Nephron progenitor cell (in vitro differentiated cells): ENCODE data around the gene ADAP1.

Experiments
- DNase-seq: peaks from one replicate; pipeline ENCODE4 v3.0.0; 2021
- H3K27ac Mint-ChIP-seq: 2 replicates; pipeline ENCODE4 v1.8.0; 2021; ENCODE audit warnings: mild to moderate bottlenecking, moderate library complexity, mixed read lengths
- H3K27me3 Mint-ChIP-seq: 2 replicates; pipeline ENCODE4 v1.8.0; 2021; ENCODE audit warnings: mild to moderate bottlenecking, low read depth, mixed read lengths; ENCODE audit not compliant: poor library complexity
- H3K36me3 Mint-ChIP-seq: 2 replicates; pipeline ENCODE4 v1.8.0; 2021; ENCODE audit warnings: low read depth, mixed read lengths
- H3K4me1 Mint-ChIP-seq: 2 replicates; pipeline ENCODE4 v1.8.0; 2021; ENCODE audit warnings: mixed read lengths
- H3K4me3 Mint-ChIP-seq: 2 replicates; pipeline ENCODE4 v1.8.0; 2021; ENCODE audit warnings: mild to moderate bottlenecking, moderate library complexity, mixed read lengths
- H3K9me3 Mint-ChIP-seq: 2 replicates; pipeline ENCODE4 v1.8.0; 2021; ENCODE audit warnings: mild to moderate bottlenecking, moderate library complexity, mixed read lengths
- CTCF ChIP-seq: fragments of 200-600 bp; sonication (generic); IDR thresholded peaks from 2 replicates; pipeline ENCODE4 v1.5.0; 2021; ENCODE audit warnings: antibody characterized with exemption

ADAP1 gene

GRCh38 chr7:972110-972509 lies 17.6 kb upstream of the ADAP1 start:
- peaks cover 35% of the 10 kb centered on the region for H3K4me1 Mint-ChIP-seq
- TF ChIP-seq CTCF = no peak
- H3K4me3 Mint-ChIP-seq = no peak overlapping the region
- DNase-seq = no peak
- H3K9me3 Mint-ChIP-seq = no peaks in the 10 kb centered on the region
- H3K27me3 Mint-ChIP-seq = no peaks in the 10 kb centered on the region
- H3K36me3 Mint-ChIP-seq = peaks cover 34% of the 10 kb centered on the region
- no peak overlapping the region for H3K27ac Mint-ChIP-seq

- TF ChIP-seq CTCF = no peak
- no peak overlapping the region for H3K4me3 Mint-ChIP-seq
- H3K9me3 Mint-ChIP-seq = no peaks in the 10 kb centered on the region
- H3K27ac Mint-ChIP-seq = peak overlapping the region; percentile 73
- DNase-seq = no peak
- peaks cover 44% of the 10 kb centered on the region for H3K36me3 Mint-ChIP-seq
- H3K27me3 Mint-ChIP-seq = no peaks in the 10 kb centered on the region
- H3K4me1 Mint-ChIP-seq = peaks cover 40% of the 10 kb centered on the region
These were observed 16.3 kb upstream of the ADAP1 start for GRCh38 chr7:970744-971143.

GRCh38 chr7:969403-969802 lies 14.9 kb upstream of the ADAP1 start:
- no peak for DNase-seq
- Mint-ChIP-seq H3K4me1 (peaks cover 42% of the 10 kb centered on the region), H3K27me3 (no peaks in the 10 kb centered on the region), H3K27ac (no peak overlapping the region), H3K36me3 (peaks cover 44% of the 10 kb centered on the region), H3K9me3 (no peaks in the 10 kb centered on the region), H3K4me3 (no peak overlapping the region)
- TF ChIP-seq CTCF = no peak

DNA sequence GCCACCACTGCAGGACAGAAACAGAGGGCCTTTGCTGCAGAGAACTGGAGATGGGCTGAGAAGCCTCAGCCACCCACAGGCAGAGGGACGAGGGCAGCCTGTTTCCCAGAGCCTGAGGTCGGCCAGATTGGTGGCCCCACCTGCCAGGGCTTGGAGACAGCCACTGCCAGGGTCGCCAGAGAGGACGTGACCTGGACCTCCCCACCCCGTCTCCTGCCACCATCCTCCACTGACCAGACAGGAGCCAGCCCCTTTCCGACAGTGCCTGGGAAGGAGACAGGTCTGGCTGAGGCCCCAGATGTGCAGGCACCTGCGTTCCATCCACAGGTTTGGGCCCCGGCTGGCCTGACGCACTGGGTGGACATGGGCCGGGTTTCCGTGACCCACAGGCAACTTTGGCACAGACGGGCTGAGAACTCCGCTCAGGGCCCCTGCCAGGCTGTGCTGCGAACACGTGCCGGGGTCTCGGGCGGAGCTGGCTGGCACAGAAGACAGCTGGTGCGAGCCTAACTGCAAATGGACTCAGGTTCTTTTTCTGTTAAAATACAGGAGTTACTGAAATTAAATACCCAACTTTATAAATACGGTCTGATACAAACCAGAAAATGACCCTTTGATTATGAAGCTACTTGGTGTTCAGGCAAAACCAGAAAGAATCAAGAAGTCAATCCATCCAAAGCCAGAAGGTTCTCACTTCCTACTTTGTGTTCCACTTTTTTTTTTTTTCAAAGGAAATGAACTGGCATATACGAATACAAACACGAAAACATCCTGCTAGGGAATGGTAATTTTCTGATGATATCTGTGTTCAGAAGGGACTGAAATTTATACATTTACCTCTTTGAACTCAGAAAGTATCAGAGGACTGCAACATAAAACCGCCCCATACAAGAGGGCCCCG lies 14.0 kb upstream of the ADAP1 start:
- H3K27ac Mint-ChIP-seq = no peak overlapping the region

GRCh38 chr7:967361-968082 lies 13.0 kb upstream of the ADAP1 start:
- Mint-ChIP-seq H3K4me1 (peaks cover 33% of the 10 kb centered on the region), H3K27me3 (no peaks in the 10 kb centered on the region), H3K9me3 (no peaks in the 10 kb centered on the region), H3K36me3 (peaks cover 37% of the 10 kb centered on the region), H3K27ac (peak overlapping the region; percentile 48), H3K4me3 (no peak overlapping the region)
- TF ChIP-seq CTCF = no peak
- DNase-seq = no peak

More for the DNA sequence above, 14.0 kb upstream of the ADAP1 start:
- Mint-ChIP-seq H3K9me3 (no peaks in the 10 kb centered on the region), H3K4me3 (no peak overlapping the region), H3K27me3 (no peaks in the 10 kb centered on the region), H3K4me1 (peaks cover 40% of the 10 kb centered on the region), H3K36me3 (peaks cover 44% of the 10 kb centered on the region)
- no peak for TF ChIP-seq CTCF
- DNase-seq = no peak
